ENCODE data around the gene MYO3A. TPM values are rescaled to one million over a fixed set of nuclear protein-coding genes. Genes with fewer than 3 reads are reported as not detected.

MYO3A gene
- total RNA-seq, 1 experiment from 2014 or later = not detected

DNA sequence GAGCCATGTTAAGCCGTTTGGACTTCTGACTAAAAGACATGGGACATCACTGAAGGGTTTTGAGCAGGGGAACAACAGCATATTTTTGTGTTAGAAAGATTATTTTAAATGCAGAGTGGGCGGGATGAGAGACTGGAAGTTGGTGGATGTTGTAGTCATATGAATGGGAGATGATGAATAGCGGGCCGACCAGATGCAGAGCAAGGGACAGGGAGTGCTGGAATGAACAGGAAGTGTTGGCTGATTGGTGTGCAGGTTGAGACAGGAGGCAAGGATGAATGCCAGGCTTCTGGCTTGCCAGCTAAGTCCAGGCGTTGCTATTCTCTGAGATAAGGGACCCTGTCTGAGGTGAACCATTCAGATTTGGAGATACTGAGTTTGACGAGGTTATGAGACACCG is 320.6 kb downstream of the MYO3A start:
- no peak overlapping the region for H3K4me3 ChIP-seq
- peaks cover 4% of the 10 kb centered on the region for H3K27me3 ChIP-seq
- no peaks in the 10 kb centered on the region for H3K9me3 ChIP-seq
- DNase-seq = no peak
- H3K36me3 ChIP-seq = no peaks in the 10 kb centered on the region

GRCh38 chr10:26259341-26259740 is 325.3 kb downstream of the MYO3A start:
- Histone ChIP-seq H3K36me3 (no peaks in the 10 kb centered on the region), H3K27me3 (peaks cover 4% of the 10 kb centered on the region)

More at GRCh38 chr10:26259341-26259740, 325.3 kb downstream of the MYO3A start:
- Histone ChIP-seq H3K4me3 (no peak overlapping the region), H3K9me3 (no peaks in the 10 kb centered on the region)
- no peak for DNase-seq
